NCI-H82 treated with DMSO at 0.1 percent for 48 hours (cell line): ENCODE results near the gene SERP1.
"Not testable (repeated sequence)": the region's sequence is repeated elsewhere in the genome, so short reads cannot be mapped to it uniquely, and the experiment has no call there.

Experiments
- DNase-seq: peaks from one replicate; lab custom pipeline; 2025; ENCODE audit not compliant: unreplicated experiment; lab: John Stamatoyannopoulos, UW

Gene SERP1

DNA sequence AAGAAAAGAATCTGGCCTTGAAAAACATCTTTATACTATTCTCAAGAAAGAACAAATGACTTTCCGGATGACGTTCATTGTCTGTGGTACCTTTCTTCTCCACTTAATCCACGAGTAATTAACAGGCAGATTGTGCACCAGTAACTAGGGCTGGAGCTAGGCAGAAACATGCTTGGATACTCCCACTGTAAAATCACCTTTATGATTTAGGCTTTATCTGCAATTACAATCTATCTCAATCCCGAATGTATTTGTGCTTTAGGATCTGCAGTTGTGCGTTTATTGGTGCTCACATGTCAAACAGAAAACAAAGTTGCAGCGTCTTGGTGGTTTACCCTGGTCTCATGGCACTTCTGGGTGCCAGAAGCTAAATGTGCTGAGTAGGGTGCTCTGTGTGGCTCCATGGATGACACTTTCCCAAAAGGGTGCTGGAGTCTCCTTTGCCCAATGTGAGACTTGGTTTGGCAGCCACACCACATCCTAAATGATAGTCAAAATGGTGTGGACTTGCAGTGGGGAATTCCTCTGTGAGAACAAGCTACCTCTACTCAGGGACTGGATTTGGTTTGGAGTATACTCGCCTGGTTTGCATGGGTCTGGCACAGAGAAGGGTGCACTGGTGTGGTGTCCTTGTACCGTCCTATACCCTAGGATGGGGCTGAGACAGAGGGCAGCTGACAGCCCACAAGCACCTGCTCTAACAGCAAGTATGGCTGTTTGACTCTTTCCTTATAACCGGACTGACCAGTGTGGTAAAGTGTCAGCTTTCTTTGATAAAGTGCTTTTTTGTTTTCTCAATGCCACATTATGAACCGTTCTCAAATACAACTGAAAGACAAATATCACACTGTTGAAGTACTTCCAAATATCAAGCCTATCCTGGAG is 7.7 kb downstream of the SERP1 start:
- DNase-seq, result no peak

DNA sequence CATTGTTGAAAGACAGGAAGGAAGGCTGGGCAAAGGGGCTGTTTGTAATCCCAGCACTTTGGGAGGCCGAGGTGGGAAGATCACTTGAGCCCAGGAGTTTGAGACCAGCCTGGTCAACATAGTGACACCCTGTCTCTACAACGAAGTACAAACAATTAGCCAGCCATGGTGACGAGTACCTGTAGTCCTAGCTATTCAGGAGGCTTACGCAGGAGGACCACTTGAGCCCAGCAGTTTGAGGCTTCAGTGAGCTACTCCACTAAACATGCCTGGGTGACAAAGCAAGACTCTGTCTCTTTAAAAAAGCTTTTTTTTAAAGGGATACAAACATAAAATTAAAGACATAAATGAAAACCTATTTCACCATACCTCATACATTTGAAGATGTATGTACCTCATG is 11.1 kb downstream of the SERP1 start:
- no peak for DNase-seq

DNA sequence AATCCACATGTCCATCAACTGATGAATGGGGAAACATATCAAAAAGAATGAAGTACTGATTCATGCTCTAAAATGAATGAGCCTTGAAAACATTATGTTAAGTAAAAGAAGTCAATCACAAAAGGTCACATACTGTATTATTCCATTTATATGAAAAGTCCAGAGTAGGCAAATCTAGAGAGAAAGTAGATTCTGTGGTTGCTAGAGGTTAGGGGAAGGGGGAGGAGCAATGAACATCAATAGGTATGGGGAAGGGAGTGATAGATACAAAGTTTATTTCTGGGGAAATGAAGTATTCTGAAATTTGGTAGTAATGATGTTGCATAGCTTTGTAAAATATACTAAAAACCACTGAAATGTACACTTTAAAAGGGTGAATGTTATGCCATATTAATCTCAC is 14.5 kb downstream of the SERP1 start:
- no peak for DNase-seq

DNA sequence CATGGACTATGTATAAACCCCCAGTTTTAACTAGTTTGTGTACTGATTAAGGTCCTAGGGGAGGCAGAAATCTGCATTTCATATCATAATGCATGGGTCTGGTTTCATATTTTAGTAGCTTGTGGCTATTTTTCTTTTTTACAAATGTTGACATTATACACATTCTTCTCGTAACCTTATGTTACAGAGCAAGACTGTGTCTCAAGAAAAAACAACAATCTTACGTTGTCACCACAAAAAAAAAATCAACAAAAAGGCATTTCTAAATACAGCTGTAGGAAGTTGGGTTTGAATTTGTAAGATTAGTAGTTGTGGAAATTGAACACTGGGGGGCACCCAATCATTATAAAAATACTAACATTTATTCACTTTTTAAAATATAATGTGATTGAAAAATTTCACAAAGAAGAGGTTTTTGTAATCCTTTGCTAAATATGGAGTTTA is 17.9 kb downstream of the SERP1 start:
- DNase-seq, result no peak

DNA sequence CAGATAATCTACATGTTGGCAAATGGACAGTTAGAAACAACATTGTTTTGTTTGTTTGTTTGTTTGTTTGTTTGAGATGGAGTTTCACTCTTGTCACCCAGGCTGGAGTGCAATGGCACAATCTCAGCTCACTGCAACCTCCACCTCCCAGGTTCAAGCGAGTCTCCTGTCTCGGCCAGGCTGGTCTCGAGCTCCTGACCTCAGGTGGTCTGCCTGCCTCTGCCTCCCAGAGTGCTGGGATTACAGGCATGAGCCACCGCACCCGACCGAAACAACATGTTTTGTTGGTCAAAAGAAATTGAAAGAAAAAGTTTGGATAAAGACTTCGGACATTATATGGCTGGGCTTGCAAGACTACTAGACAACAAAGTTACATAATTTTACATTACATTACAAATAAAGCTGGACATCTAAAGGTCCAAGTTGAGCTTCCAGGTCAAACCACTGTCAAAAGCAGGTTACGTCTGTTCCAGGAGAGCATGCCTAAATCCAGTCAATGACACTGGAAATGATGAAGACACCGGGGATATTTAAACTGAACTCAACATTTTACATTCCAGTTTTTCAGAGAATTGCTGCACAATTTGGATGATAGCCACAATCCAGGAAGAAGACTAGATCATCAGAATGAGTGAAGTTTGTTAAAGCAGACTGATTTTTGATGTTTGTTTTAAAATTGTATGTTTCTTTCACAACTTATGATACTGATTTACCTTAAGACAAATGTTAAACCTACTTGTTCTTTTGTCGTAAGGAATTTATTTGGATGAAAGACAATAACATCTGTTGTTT is 18.6 kb downstream of the SERP1 start:
- DNase-seq, result no peak

DNA sequence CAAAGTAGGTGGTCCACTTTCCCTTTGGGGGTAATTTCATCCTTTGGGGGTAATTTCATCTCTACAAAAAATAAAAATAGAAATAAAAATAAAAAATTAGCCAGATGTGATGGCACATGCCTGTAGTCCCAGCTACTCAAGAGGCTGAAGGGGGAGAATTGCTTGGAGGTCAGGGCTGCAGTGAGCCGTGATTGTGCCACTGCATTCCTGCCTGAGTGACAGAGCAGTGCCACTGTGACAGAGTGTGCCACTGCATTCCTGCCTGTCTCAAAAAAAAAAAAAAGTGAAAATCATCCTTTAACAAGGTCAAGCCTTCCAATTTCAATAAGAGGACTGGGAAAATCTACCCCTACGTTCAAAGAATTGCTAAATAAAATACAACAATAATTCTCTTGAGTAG is 22.8 kb downstream of the SERP1 start:
- no peak for DNase-seq

DNA sequence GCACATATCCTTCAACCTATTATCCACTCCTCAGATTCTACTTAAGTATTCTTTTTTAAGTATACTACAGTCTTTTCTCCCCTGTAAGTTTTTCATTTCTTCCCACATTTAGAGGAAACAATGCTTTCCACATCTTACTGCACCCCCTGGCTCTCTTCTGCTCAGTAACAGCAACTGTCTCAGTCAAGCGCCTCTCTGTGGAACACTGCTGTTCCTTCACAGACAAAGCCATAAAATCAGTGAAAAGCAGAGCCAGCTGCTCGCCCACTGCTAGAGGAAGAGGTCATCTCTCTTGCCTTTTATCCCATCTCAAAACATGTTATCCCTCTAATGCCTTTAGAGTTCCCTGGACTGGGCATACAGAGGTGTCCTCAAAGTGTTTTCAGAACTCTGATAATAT is 24.8 kb downstream of the SERP1 start:
- no peak for DNase-seq

DNA sequence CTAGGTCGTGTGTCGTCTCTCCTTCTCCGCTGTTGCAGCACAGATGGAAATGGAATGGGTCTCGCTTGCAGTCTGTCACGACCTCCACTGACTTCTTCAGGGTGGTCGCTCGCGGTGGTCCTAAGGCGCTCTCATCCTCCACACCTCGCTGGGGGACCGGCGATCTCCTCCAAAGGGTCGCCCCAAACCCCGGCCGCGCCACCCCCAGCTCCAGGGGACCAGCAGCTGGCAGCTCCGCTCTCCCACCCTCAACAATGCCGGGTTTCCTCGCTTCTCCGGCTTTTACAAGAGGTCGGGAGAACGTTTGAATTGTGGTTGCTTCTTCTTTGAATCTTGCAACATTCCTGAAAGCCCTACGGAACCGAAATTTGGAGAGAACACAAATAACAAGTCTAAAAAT is 25.9 kb downstream of the SERP1 start:
- no peak for DNase-seq

DNA sequence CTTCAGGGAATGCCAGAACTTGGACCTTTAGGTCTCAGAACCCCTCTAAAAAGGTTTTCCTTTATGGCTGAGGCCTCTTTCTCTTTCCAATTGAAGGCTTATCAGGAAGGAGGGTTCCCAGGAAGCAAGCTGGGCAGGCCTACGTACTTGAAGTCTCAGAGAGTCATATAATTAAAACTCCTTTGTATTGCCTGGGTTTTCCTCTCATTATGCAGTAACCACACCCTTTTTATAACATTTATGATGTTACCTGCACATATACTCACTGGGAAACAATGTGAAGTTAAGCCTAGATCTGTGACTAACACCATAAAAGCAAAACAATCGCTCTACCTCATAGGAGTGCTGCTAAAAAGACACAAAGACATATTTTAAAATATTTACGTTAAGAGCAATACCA is 27.3 kb downstream of the SERP1 start:
- DNase-seq, result no peak

DNA sequence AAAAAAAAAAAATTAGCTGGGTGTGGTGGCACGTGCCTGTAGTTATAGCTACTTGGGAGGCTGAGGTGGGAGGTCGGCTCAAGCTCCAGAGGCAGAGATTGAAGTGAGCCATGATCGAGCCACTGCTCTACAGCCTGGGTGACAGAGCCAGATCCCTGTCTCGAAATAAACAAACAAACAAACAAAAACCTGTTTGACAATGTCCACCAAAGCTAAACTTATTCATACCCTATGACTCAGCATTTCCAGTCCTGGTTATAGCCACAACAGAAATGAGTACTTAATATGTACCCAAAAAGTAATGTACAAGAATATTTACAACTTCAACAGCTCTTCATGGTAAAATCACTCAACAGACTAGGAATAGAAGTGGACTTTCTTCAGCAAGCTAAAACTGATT is 31.1 kb downstream of the SERP1 start:
- no peak for DNase-seq

DNA sequence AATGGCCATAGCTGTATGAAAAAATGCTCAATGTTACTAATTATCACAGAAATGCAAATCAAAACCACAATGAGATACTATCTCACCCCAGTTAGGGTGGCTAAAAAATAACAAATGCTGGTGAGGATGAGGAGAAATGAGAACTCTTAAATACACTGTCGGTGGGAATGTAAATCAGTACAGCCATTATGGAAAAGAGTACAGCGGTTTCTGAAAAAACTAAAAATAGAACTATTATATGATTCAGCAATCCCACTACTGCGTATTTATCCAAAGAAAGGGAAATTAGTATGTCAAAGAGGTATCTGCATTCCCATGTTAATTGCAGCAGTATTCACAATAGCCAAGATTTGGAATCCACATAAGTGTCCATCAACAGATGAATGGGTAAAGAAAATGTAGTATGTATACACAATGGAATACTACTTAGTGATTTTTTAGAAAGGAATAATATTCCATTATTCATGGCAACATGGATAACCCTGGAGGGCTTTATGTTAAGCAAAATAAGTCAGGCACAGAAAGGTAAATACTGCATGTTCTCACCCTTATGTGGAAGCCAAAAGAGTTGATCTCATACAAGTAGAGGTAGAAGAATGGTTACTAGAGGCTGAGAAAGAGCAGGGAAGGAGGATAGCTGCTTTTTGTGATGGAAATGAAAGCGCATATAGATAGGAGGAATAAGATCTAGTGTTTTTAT is 35.0 kb downstream of the SERP1 start:
- DNase-seq, result no peak

DNA sequence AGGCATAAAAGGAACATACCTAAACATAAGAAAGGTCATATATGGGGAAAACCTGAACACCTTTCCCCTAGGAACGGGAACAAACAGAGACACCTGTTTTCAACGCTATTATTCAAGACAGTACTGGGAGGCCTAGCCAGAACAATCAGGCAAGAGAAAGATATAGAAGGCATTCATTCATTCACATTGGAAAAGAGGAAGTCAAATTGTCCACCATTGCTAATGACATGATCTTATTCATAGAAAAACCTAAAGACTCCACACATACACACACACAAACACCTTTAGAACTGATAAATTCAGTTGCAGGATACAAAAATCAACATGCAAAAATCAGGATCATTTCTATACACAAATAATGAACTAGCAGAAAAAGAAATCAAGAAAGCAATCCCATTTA is 36.5 kb downstream of the SERP1 start:
- no peak for DNase-seq

DNA sequence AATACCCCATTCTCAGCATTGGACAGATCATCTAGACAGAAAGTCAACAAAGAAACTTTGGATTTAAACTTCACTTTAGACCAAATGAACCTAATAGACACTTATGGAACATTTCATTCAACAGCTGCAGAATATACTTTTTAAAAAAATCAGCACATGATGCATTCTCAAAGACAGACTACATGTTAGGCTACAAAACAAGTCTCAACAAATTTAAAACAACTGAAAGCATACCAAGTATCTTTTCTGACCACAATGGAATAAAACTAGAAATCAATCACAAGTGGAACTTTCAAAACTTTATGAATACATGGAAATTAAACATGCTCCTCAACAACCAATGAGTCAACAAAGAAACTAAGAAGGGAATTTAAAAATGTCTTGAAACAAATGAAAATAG is 37.9 kb downstream of the SERP1 start:
- DNase-seq, result no peak

DNA sequence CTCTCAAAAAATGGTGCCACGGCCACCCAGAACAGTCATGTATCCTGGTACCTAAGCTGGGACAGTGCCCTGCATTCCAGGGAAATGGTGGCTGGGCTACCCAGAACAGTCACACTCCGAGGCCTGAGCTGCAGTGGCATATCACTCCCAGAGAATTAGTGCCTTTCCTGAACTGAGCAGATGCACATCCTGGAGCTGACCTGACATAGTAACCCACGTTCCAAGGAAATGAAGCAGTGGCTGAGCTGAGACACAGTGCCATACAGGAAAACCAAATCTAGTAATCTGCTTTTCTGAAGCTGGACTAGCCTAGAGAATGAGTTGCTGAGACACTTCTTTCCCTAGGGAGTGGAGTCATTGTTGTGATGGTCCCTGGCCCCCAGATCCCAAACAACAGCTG is 41.8 kb downstream of the SERP1 start:
- no peak for DNase-seq

DNA sequence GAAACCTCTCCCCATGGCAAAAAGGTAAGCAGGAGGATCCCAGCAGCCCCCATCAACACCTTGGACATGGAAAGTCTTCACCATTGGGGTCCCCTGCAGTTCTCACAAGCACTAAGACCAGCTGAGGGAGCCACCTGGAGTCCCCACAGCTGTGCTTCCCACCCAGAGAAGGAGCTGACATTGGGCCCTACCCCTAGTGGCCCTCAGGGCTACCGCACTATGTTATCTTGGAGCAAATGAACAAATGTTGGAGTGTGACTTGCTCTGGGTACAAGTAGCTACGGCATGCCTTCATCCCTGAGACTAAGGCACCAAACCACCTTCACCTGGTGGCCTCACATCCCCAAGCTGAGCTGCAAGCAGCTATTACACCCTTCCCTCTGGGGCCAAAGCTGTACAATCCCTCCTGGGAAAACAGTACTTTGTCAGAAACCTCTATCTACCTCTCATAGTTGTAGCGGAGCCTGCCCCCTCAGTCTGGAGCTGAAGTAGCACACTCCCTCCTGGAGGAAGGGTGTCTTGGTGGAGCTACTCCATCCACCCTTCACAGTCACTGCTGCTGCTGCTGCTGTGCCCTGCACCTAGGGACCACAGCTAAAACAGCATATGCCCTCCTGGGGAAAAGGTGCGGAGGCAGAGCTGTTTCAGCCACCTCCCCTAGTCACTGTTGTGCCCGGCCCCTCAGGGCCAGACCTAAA is 42.7 kb downstream of the SERP1 start:
- DNase-seq, result no peak

DNA sequence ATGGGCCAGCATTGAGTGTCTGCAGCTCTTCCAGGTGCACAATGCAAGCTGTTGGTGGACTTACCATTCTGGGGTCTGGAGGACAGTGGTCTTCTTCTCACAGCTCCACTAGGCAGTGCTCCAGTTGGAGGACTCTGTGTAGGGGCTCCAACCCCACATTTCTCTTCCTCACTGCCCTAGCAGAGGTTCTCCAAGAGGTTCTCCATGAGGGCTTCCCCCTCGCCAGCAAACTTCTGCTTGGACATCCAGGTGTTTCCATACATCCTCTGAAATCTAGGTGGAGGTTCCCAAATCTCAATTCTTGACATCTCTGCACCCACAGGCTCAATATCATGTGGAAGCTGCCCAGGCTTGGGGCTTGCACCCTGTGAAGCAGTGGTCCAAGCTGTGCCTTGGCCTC is 45.3 kb downstream of the SERP1 start:
- DNase-seq, result not testable (repeated sequence)

DNA sequence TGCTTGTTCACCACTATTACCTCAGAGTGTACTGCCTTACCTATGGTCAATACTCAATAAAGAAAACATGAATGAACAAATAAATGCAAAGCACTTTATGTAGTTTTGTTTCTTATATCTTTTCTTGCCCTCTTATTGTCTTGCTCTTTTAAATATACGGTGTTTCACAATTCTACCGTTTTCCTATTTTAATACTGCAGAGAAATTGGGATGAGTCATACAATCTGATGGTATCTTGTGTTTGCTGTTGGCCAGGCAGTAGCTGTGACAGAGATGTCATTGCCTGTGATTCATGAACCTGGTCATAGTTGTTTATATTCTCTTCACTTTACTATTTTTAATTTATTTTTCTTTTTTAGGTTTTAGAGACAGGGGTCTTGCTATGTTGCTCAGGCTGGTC is 48.3 kb downstream of the SERP1 start:
- no peak for DNase-seq

DNA sequence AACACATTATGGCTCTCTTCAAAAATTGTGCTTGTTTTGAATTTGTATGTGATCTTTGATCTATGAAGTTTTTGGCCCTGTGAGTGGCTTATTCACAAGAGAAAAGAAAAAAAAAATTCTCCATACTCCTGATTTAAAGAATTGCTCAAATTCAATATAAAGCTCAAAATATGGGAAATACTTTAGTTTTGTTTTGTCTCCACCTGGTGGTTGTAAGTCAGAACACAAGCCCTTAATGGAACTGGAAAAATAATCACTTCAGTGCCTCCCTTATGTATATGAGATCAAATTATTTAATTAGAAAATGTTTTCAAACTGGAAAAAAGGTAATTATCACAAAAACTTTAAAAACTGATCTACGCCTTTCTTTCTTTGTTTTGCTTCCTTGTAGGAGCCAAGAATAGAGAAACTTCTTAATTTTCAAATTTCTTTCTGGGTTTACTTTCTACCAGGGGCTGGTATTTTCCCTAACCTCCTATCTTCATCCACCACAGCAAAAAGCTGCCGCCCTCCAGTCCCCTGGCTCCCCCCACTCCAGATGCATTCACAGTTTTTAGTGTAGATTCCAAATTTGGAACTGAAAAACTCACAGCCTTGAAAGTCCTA is 50.6 kb downstream of the SERP1 start:
- peak; percentile 17 for DNase-seq

DNA sequence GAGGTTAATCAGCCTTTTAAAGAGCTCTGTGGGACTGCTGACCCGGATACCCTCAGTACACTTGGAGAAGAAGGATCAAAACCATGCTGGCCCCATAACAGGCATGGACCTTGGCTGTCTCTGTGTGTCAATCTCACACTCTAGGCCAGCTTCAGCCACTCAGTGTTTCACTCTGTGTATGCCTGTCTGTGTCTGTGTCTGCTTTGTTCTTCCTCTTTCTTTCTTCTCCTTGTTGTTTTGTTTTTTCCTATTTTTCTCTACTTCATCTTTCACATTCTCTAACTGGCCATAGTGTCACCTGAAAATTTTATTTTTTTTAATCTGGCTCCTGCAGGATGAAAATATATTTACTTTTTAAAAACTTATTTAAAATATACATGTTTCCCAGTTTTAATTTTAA is 51.1 kb downstream of the SERP1 start:
- no peak for DNase-seq

DNA sequence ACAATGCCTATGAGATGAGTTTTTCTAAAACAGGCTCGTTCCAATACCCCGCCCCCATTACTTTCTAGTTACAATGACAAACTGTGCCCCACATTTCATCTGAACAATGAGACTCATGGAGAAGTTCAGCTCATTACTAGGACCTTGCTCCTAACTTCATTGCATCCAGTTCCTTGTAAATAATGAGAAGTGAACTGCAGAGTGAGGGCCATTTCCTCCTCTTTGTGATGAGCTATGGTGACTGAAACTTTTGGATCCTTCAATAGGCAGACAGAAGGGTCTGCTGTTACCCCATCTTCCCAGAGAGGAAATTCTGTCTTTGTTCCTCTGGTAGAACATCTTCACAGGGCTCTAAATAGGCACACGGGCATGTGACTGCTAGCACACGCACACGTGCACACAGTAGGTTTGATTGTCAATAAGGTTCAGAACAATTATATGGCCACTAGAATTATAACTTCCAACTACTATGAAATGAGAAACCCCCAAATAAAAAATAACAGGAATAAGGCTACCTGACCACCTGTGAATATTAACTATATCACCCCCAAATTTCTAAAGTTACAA is 51.8 kb downstream of the SERP1 start:
- no peak for DNase-seq
